HG03520 (cell line): ENCODE measurements around the gene GSTO2.
A peak's percentile ranks its signal among the peaks of the same experiment; 100 is the strongest.

Experiments used
- ATAC-seq: cut with Tn5 transposase; IDR thresholded peaks from one replicate; pipeline ENCODE4 v1.9.1; 2021; ENCODE audit warnings: mild to moderate bottlenecking, moderate library complexity; ENCODE audit not compliant: unreplicated experiment

The GSTO2 gene

DNA sequence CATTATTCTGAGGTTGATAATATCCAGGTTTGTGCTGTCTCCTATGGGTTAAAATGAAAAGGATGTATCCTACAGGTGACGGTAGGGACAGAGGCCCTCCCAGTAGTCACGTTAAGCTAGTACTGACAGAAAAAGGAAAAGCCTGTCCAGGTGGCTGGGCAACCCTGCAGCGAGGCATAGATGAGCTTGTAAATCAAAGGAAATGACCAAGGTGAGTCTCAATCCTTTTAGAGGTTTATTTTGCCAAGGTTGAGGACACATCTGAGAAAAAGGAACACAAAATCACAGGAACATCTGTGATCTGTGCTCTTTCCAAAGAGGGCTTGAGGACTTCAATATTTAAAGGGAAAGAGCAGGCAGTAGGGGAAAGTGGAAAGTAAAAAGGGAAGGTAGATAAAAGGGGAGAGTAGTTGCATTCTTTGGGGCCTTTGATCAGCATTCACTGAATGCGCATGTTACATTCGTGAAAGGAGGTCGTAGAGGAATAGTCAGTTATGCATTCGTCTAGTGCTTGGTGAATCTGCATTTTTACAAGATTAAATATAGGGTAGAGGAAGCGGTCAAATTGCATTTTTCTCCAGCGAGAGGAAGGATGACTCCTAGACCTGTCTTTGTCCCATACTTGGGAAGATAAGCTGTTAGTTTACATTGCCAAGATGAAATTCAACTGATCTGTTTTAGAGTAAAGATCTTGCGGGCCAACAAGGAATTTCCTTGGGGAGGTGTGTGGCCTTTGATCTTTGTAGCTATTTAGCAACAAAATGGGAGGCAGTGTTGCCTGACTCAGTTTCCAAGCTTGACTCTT, 15.2 kb upstream of the GSTO2 start:
- ATAC-seq = no peak

DNA sequence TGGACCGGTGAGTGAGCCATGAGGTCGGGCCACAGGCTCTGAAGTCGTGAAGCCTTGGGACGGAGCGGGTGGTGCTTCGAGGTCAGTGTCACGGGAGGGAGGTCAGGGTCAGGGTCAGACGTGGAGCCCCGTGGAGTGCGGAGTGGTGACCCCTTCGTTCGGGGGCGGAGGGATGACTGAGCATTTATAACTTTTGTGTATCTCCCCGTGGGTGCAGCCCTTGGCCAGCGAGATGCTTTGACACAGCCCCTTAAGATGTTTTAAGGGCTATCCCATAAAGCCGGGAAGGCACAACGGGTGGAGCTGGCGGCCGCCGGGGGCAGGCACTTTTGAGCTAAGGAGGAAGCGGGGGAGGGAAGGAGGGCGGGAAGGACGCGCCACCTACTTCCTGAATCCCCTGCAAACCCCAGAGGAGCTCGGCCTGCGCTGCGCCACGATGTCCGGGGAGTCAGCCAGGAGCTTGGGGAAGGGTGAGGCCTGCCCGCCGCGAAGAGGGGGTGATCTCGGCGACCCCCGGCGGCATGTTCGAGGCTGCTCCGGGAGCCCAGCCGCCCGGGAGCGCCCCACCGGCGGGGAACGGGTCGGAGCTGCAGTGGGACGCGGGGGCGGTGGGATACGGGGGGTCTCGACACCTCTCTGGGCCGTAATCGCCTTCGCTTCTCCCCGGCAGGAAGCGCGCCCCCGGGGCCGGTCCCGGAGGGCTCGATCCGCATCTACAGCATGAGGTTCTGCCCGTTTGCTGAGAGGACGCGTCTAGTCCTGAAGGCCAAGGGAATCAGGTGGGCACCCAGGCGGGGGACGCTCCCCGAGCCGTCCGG, 14.3 kb upstream of the GSTO2 start, which contains the start of gene GSTO1:
GSTO1 (plus strand) TSS at position 400 of the 818 bp plus-strand sequence; CDS start at position 437, 37 bp downstream.
- ATAC-seq = no peak

DNA sequence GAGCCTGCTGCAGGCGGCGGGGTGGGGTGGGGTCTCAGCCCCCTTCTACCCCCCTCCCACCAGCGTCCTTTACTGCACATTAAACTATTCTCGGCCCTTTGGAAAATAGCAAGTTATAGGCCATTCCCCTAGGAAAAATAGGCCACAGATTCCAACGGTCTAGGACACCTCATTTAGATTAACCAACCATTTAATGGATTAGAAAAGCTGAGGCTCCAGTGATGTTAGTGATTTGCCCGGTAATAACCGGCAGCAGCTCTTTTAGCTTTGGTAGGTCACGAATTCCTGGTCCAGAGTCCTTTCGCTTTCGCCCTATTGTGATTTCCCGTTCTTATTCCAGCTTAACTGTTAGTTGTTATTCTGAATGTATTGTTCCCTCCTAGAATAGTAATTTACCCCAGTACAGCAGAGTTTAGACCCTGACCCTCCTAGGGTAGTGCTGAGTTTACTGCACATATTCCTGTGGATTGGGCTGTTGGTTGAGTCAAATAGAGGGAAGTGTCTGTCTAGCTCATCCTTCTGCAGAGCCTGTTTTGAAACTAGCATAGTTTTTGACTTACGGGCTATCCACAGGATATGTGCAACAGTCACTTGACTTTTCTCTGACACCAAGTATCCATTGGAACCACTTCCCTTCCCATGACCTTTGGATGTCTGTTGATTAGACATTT, 13.5 kb upstream of the GSTO2 start:
- peak; percentile 49 for ATAC-seq

DNA sequence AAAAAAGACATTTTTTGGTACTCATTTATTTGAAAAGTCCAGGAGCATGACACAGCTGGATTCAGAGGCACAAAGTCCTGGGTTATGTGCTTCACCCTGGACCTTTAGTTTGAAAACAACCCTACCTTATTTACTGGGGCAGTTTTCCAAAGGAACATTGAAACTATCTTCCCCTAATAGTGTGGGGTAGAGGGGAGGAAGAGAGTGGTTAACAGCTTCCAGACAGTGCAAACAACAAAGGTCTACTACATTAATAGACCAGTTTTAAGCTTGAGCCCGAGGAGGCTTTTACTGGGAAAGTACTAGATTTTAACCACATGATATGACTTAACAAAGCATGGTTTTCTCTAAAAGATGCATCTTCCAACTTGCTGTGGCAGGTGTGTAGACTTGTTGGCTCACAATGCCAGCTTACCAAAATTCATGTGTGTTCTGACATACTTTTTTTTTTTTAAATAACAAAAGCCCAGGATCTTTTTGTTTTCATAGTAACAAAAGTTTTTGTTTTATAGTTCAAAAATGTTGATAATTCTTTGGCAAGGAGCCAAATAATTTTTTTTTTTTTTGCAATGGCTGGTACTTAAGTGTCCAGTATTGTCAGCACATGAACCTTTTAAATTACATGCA, 12.5 kb upstream of the GSTO2 start:
- ATAC-seq = no peak

DNA sequence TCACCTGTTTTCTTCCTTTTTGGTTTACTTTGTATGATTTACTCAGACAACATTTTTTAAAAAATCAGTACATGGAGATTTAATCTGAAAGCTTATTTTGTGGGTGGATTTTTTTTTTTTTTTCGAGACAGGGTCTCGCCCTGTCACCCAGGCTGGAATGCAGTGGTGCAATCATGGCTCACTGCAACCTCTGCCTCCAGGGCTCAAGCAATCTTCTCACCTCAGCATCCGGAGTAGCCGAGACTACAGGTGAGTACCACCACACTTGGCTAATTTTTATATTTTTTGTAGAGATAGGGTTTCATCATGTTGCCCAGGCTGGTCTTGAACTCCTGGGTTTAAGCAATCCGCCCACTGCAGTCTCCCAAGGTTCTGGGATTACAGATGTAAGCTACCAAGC, 11.7 kb upstream of the GSTO2 start:
- ATAC-seq = no peak

DNA sequence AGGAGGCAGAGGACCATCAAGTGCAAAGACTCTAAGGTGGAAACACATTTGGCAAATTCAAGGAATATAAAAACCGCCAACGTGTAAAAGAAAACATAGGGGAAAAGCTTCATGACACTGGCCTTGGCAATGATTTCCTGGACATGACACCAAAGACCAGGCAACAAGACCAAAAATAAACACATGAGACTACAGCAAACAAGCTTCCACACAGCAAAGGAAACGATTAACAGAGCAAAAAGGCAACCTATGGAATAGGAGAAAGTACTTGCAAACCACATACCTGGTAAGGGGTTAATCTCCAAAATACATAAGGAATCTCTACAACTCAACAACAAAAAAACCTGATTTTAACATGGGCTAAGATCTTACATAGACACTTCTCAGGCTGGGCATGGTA, 10.8 kb upstream of the GSTO2 start:
- ATAC-seq = no peak

DNA sequence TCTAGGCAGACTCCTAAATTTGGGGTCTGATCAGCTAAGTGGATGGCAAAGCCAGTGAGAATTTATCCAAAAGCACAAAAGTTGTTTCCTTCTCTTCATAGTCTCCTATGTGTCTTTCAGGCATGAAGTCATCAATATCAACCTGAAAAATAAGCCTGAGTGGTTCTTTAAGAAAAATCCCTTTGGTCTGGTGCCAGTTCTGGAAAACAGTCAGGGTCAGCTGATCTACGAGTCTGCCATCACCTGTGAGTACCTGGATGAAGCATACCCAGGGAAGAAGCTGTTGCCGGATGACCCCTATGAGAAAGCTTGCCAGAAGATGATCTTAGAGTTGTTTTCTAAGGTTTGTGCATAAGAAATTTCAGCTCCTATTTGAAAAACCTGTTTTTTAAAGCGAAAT, 9.5 kb upstream of the GSTO2 start:
- ATAC-seq = no peak

DNA sequence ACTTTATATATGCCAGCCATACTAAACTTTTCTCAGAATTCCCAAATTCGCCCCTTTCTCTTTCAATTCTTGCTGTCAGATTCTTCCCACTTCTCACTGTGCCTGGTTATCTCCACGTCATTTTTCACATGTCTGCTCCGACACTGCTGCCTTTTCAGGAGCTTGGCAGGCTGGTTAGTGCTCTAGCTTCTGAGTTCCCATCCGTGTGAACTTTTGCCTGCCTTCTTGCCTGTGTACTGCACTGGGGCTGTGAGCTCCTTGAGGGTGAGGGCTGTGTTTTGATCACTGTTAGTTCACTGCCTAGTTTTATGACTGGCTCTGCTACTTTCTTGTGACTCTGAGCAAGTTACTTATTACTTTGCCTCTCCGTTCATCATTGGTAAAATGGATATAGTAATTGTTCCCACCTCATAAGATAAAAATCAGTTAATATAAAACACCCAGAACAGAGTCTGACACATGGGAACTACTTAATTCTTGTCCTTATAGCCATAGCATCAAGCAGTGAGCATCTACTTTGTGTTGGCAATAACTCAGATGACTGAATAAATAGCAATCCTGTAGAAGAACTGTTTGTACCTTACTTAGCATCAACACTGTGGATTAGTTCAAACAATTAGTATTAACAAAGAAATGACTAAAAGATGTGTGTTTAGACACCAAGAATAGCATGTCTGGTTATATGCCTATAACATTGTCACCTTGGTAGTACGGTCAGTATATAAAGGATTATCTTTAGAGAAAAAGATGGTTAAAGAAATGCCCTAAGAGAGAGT, 8.8 kb upstream of the GSTO2 start:
- no peak for ATAC-seq

DNA sequence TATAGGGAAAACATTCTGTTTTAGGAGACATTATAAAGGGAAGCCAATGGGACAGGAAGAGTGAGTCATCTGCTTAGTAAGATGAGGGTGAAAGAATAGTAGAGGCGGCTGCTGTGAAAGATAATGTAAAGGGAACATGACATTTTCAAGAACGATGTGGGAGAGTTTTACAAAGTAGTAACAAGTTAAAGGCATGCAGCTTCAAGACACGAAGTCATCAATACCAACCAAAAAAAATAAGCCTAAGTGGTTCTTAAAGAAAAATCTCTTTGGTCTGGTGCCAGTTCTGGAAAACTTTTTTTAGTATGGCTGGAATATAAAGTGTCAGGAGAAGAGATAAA, 8.2 kb upstream of the GSTO2 start:
- no peak for ATAC-seq

DNA sequence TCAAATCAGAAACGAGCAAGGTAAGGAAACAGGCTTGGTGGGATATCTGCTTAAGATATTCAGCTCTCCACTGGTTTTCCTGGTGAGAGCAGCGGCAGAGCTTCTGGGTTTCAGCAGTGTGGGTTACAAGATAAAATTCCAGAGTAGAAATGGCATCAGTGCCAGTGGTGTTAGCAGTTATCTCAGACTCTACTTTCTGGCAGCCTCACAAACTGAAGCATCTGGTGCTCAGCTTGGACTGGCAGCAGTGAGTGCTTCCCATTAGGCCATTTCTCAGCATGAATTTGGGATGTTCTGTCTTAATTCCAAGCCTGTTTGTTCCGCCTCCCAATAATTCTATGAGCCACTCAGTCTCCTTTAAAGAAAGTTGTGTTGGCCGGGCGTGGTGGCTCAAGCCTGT, 6.9 kb upstream of the GSTO2 start:
- ATAC-seq = no peak

DNA sequence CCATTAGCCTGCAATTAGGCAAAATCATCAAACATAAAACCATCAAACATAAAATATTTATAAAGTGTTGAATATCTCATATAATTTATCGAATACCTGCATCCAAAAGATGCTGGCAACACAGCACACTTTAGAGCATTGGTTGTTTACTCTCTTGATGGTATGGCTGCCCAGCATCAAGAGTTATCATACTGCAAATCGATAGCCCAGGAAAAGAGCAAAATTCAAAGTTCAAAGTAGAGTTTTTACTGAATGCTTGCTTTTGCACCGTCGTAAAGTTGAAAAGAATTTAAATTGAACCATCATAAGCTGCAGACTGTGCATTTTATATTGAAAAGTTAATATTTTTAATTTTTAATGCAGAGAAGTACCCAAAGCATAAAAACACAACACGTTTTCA, 4.2 kb upstream of the GSTO2 start:
- no peak for ATAC-seq

DNA sequence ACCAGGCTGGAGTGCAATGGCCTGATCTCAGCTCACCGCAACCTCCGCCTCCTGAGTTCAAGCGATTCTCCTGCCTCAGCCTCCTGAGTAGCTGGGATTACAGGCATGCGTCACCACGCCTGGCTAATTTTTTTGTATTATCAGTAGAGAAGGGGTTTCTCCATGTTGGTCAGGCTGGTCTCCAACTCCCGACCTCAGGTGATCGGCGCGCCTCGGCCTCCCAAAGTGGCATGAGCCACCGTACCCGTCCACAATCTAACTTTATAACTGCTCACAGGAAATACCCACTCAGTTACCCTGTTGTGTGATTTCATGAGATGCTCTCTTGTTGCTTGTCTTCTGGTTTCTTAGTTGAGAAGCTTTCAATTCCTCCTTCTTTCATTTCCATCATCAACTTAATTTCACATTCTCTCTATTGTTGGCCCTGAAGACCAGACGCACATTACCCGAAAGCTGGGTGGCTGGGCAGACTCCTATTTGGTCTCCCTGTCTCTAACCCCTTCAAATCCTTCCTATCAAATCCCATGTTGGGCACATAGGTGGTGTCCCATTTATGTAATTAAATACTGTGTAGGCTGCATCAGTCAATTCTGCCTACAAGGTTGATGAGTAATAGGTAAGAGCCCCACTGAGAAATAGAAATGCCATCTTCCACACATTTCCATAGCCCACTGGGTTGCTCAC, 1.1 kb upstream of the GSTO2 start:
- ATAC-seq = no peak

DNA sequence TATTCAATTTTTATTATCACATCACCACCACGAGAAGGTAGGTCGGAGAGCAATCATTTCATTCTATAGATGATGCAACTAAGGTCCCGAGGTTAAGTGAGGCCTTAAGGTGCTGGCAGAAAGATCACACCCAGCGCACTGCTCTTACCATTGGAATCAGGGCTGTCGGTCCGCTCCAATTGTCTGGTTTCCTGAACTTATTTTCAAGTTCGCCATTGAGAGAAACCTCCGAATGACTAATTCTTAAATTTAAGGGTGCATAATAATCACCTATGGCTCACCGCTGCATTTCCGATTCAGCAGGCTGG, 625 bp upstream of the GSTO2 start:
- ATAC-seq = no peak

DNA sequence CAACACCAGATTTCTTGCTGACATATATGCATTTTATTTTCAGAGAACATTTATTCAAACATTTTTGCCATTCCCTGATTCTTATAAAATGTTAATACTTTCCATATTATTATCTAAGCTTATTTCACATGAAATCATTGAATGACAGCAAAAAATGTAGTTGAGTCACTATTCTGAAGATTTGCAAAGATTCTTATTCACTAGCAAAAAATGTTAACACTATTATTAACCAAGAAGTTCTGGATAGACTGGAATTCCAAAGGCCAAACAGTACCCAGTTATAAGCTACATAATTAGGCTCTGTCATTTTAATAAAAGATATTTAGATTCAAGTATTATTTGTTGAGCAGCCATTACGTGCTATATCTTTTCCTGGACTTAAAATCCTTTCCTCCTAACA, 4.3 kb downstream of the GSTO2 start:
- no peak for ATAC-seq

DNA sequence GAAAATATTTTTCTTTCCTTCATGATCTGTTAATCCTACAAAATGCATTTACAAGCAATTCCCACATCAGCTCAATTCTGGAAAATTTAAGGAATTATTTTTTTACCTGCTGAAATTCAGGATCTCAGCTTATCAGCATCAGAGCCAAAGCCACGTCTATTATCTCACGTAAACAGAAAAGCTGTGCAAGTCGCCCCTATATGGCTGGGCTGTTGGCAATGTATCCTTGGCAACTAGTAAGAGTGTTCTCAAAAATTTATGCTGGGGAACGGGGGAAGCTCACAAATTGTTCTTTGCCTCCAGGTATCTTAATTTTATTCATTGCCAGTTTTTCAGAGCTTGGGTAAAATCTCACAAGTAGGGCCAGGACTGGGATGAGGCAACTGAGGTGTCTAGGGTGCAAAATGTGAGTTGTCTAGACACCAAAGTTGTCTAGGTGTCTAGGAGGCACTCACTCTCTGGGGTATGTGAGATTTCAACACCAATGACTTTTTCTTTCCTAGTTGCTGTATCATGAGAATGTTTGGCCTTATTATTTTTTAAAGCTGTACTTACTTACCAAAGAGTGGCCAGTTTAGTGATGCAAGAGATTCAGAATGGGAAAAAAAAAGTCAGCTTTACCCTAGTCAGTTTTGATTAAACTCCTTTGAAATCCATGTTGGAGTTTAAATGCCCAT, 5.1 kb downstream of the GSTO2 start:
- no peak for ATAC-seq

DNA sequence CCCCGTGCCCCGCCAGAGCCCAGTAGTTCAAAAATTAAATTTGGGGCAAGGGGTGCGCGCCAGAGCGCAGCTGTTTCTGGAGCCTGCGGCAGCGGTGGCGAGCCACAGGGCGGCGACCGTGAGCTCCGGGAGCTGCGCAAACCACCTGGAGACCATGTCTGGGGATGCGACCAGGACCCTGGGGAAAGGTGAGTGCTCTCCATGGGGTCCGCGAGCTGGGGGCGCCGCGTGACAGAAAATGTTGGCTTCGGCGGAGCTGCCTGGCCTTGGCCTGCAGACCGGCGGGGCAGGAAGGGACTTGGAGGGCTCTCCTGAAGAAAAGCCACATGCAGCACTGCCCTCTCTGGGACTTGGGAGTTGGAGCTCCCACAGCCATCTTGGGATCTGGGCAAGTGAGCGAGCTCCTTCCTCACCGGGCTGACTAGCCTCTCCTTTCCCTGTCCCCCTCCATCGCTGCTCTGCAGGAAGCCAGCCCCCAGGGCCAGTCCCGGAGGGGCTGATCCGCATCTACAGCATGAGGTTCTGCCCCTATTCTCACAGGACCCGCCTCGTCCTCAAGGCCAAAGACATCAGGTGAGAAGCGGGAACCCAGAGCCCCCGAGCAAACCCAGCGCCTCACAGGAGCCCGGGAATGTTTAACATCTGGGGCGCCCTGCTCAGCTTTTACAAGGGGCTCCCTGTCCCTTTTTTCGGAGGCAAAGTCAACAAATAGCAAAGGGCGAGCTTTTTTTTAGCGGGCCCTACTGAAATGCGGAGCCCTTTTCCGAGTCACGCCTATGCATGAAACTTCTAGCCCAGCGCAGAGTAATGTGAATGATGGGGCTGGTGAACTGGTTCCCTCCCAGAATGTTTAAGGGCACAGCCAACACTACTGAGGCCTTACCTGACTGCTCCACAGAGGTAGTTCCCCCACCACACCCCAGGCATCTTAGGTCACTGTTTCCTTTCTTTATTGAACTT, 6.1 kb downstream of the GSTO2 start:
- ATAC-seq = no peak

DNA sequence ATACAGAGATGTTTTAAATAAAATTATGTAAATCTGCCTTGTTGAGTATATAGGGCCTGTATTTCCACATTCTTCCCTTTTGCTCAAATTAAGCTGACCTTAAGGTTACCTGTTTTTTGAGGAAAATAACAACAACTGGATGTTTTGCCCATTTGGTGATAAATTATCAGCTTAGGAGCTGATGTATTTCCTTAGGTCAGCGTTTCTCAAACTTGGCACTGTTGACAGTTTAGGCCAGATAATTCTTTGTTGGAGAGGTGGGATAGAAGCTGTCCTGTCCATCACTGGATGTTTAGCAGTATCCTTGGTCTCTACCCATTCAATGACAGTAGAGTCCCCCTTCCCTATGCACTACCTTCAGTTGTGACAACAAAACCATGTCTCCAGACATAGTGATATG, 7.2 kb downstream of the GSTO2 start:
- ATAC-seq = no peak

DNA sequence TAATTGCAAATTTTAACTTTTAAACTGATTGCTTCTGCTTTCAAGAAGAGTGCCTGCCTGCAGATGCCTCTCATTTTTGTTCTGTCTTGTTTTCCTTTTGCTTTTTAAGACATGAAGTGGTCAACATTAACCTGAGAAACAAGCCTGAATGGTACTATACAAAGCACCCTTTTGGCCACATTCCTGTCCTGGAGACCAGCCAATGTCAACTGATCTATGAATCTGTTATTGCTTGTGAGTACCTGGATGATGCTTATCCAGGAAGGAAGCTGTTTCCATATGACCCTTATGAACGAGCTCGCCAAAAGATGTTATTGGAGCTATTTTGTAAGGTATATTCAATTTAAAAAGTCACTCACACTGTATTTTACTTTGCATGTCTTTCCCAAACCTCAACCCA, 8.8 kb downstream of the GSTO2 start:
- no peak for ATAC-seq
